Fibroblast of pulmonary artery (primary cell): Measurements from ENCODE around the gene CANT1.
"Not testable (repeated sequence)": the region's sequence is repeated elsewhere in the genome, so short reads cannot be mapped to it uniquely, and the experiment has no call there.

Experiments
- DNase-seq: peaks from one replicate; pipeline ENCODE4 v3.0.0-alpha.2; 2010; ENCODE audit warnings: low read depth
- H3K4me3 ChIP-seq: replicated peaks from 2 replicates; pipeline ENCODE4 v1.5.1; 2011; ENCODE audit warnings: low read depth, mild to moderate bottlenecking, control low read depth, low read length, moderate library complexity
- CTCF ChIP-seq: IDR thresholded peaks from 2 replicates; pipeline ENCODE4 v1.5.1; 2011; ENCODE audit warnings: mild to moderate bottlenecking, control low read depth, low read length, inconsistent platforms; ENCODE audit errors: missing control alignments

Gene CANT1

GRCh38 chr17:79033046-79033616 lies 23.6 kb upstream of the CANT1 start:
- no peak overlapping the region for H3K4me3 ChIP-seq
- TF ChIP-seq CTCF, result no peak
- DNase-seq, result no peak

- no peak for TF ChIP-seq CTCF
- DNase-seq, result no peak
- no peak overlapping the region for H3K4me3 ChIP-seq
These were observed 22.7 kb upstream of the CANT1 start for GRCh38 chr17:79031996-79032875.

- not testable (repeated sequence) for DNase-seq
These were observed 21.1 kb upstream of the CANT1 start for GRCh38 chr17:79030636-79031035.

GRCh38 chr17:79029327-79030009 lies 19.9 kb upstream of the CANT1 start:
- H3K4me3 ChIP-seq, result no peak overlapping the region
- DNase-seq, result no peak
- TF ChIP-seq CTCF, result no peak

More at GRCh38 chr17:79030636-79031035, 21.1 kb upstream of the CANT1 start:
- H3K4me3 ChIP-seq, result not testable (repeated sequence)

- no peak overlapping the region for H3K4me3 ChIP-seq
- peak; percentile 36 for TF ChIP-seq CTCF
- peak; percentile 40 for DNase-seq
These were observed 19.1 kb upstream of the CANT1 start for GRCh38 chr17:79028496-79029326.

GRCh38 chr17:79027925-79028491 lies 18.4 kb upstream of the CANT1 start:
- no peak for TF ChIP-seq CTCF
- H3K4me3 ChIP-seq, result peak overlapping the region; percentile 86
- peak; percentile 75 for DNase-seq
